VCaP (cell line): ENCODE results near the gene LRRC8A.
"Not testable (repeated sequence)": the region's sequence is repeated elsewhere in the genome, so short reads cannot be mapped to it uniquely, and the experiment has no call there.

ENCODE experiments used
- H3K27ac ChIP-seq: fragments of 450-650 bp; 2 replicates; pipeline ENCODE4 v1.5.1; 2017
- CTCF ChIP-seq: fragments of 450-650 bp; conservative IDR thresholded peaks from 2 replicates; pipeline ENCODE4 v1.5.1; 2017; ENCODE audit warnings: mild to moderate bottlenecking, moderate library complexity

LRRC8A gene

GRCh38 chr9:128860937-128861336 is 21.0 kb upstream of the LRRC8A start:
- H3K27ac ChIP-seq: no peak overlapping the region; the same call in 1 of the 2 replicates
- no peak for TF ChIP-seq CTCF

GRCh38 chr9:128861501-128861900 is 20.4 kb upstream of the LRRC8A start:
- peak overlapping the region; percentile 56 for H3K27ac ChIP-seq
- no peak for TF ChIP-seq CTCF

- H3K27ac ChIP-seq: peak overlapping the region; percentile 56
- TF ChIP-seq CTCF: no peak
These were observed 19.5 kb upstream of the LRRC8A start for GRCh38 chr9:128862401-128862851.

- peak; percentile 90 for TF ChIP-seq CTCF
- peak overlapping the region; percentile 56 for H3K27ac ChIP-seq
These were observed 18.3 kb upstream of the LRRC8A start for GRCh38 chr9:128863647-128864046.

GRCh38 chr9:128870128-128870940 is 11.6 kb upstream of the LRRC8A start:
- no peak for TF ChIP-seq CTCF
- H3K27ac ChIP-seq: no peak overlapping the region

GRCh38 chr9:128870941-128871265 is 11.0 kb upstream of the LRRC8A start:
- H3K27ac ChIP-seq: not testable (repeated sequence)

- no peak for TF ChIP-seq CTCF
- 0 out of 2 replicates have a peak overlapping the region, but pooled peaks have one; percentile 20 for H3K27ac ChIP-seq
These were observed 4.1 kb upstream of the LRRC8A start for GRCh38 chr9:128877852-128878251.
